Activated T-cell treated with anti-CD3 and anti-CD28 coated beads for 48 hours (primary cell): ENCODE data around the gene NCKAP1.
"Not testable (repeated sequence)": the region's sequence is repeated elsewhere in the genome, so short reads cannot be mapped to it uniquely, and the experiment has no call there.

ENCODE experiments used
- DNase-seq: peaks from one replicate; pipeline ENCODE4 v3.0.0-alpha.2; 2020; ENCODE audit warnings: low read depth

Gene NCKAP1

DNA sequence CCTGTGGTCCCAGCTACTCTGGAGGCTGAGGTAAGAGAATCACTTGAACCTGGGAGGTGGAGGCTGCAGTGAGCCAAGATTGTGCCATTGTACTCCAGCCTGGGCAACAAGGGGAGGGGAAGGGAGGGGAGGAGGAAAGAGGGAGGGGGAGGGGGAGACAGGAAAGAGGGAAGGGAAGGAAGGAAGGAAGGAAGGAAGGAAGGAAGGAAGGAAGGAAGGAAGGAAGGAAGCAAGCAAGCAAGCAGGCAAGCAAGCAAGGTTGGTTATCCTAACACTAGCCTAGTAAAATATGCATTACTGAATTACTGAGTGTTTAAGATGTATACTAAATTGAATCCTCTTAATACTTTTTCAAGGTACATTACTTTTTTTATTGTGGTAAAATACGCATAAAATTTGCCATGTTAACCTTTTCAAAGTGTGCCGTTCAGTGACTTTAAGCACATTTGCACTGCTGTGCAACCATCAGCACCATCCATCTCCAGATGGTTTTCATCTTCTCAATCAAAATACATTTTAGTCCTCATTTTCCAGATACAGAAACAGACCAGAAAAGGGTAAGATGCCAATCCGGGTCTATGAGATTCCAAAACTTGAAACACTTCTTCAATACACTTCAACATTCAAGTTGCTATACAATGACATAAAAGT, 28.9 kb downstream of the NCKAP1 start:
- DNase-seq, result no peak

DNA sequence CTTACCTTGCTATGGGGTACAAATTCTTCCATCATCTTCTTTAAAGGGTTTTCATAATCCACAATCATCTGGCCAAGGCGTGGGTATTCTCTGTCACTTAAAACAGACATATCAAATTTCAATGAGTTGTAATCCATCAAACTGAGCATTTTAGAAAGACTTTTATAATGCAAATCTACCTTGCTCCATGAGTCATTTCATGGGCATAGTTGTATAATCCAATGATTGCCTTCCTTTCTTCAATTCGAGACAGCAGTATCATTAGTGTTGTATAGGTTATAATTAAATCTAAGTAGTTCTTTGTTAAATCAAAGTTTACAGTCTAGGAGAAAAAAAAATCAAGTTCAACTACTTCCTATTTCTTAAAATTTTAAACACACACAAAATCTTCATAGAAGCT, 36.3 kb downstream of the NCKAP1 start:
- DNase-seq, result no peak

DNA sequence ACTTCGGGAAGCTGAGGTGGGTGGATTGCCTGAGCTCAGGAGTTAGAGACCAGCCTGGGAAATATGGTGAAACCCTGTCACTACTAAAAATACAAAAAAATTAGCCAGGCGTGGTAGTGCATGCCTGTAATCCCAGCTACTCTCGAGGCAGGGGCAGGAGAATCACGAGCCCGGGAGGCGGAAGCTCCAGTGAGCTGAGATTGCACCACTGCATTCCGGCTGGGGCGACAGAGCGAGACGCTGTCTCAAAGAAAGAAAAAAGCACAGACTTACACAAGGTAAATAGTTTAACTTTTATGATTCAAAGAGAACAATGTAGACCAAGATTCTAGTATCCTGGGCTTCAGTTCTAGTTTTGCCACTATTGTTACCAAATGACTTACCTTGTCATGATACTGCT, 37.4 kb downstream of the NCKAP1 start:
- DNase-seq, result no peak

DNA sequence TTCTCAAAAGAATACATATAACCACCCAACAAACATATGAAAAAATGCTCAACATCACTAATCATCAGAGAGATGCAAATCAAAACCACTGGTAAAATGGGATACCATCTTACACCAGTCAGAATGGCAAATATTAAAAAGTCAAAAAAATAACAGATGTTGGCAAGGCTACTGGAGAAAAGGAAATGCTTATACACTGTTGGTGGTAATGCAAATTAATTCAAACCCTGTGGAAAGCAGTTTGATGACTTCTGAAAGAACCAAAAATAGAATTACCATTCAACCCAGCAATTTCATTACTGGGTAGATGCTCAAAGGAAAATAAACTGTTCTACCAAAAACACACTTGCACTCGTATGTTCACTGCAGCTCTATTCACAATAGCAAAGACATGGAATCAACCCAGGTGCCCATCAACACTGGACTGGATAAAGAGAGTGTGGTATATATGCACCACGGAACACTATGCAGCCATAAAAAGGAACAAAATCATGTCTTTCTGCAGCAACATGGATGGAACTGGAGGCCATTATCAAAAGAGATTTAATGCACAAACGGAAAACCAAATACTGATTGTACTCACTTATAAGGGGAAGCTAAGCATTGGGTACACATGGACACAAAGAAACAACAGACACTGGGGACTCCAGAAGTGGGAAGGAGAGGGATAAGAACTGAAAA, 38.8 kb downstream of the NCKAP1 start:
- no peak for DNase-seq

DNA sequence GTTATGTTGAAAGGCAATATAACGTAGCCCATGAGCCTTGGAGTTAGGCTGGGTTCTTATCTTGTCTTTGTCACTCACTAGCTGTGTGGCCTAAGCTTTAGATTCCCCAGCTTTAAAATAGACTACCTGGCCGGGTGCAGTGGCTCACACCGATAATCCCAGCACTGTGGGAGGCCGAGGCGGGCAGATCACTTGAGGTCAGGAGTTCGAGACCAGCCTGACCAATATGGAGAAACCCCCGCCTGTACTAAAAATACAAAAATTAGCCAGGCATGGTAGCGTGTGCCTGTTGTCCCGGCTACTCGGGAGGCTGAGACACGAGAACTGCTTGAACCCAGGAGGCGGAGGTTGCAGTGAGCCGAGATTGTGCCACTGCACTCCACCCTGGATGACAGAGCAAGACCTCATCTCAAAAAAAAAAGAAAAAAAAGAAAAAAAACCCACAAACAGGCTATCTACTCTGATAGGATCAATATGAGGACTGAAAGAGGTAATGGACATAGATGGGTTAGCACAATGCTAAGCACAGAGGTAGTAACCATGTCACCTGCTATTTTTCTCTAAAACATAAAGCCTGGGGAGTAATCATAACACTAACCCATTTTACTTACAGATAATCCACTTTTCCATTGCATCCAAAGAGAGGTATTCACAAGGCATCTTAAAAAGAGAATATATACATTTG, 43.9 kb downstream of the NCKAP1 start:
- DNase-seq, result no peak

DNA sequence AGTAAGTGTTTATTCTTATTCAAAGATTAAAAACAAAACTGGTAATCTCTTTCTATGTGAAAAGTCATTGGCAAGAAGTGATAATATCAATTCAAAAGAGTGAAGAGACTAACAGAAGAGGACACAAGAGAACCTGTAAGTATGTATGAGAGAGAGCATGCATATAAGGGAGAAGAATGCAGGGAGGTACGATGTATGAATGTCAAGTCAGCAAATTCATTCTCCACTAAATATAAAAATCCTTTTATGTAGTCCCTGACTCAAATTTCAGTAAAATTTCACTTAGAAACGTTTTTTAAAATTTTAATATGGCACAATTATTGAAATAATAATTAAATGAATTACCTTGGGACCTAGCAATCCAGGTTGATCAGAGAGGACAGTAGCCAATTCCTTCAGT, 55.3 kb downstream of the NCKAP1 start:
- DNase-seq, result no peak

DNA sequence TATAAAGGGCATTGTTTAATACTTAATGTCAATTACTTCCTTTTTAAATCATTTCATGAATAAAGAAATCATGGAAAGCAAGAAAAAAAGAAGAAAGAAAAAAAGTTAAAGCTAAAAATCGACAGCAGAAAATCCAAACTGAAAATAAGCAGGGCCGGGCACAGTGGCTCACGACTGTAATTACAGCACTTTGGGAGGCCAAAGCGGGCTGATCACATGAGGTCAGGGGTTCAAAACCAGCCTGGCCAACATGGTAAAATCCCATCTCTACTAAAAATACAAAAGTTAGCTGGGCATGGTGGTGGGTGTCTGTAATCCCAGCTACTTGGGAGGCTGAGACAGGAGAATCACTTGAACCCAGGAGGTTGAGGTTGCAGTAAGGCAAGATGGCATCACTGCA, 56.8 kb downstream of the NCKAP1 start:
- not testable (repeated sequence) for DNase-seq

DNA sequence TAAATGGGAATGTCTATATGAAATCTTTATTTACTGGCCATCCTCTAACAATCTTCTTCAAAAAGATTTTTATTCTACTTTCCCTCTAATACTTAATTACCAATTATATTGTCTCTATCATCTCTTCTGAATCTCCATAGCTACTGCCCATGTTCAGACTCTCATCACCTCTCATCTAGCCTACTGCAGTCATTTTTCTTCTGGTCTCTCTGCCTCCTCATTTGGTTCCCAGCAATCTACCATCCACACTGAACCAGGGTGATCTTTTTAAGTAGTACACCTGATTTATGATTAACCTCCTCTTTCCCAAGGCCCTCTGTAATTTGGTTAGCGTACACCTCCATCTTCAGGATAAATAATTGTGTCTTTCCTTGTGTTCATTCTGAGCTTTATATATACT, 57.6 kb downstream of the NCKAP1 start:
- DNase-seq, result no peak

DNA sequence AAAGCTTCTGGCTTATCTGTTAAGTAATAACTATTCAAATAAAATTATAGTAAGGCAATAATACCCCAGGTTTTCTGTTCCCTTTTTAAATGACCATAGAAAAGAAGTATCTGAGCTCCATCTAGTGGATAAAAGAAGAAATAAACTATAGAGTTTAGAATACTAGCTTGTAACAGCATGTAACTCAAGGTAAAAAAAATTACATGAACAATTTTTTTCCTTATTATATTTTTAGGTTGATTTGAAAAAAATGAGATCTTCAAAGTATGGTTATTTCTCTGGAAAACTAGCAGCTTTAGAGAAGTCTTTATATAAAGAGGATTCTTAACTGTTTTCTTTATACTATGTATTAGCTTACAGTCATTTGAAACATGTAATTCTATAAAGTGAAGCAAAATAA, 58.1 kb downstream of the NCKAP1 start:
- DNase-seq, result no peak

DNA sequence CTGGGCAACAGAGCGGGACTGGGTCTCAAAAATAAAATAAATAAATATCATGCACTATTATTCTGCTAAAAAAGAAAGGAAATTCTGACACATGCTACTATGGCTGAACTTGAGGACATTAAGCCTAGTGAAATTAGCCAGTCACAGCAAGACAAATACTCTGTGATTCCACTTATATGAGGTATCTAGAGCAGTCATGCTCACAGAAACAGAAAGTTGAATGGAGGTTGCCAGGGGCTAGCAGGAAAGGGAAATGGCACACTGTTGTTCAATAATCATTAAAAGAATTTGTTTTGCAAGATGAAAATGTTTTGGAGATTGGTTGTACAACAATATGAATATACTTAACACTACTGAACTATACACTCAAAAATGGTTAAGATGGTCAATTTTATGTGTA, 60.8 kb downstream of the NCKAP1 start:
- no peak for DNase-seq

DNA sequence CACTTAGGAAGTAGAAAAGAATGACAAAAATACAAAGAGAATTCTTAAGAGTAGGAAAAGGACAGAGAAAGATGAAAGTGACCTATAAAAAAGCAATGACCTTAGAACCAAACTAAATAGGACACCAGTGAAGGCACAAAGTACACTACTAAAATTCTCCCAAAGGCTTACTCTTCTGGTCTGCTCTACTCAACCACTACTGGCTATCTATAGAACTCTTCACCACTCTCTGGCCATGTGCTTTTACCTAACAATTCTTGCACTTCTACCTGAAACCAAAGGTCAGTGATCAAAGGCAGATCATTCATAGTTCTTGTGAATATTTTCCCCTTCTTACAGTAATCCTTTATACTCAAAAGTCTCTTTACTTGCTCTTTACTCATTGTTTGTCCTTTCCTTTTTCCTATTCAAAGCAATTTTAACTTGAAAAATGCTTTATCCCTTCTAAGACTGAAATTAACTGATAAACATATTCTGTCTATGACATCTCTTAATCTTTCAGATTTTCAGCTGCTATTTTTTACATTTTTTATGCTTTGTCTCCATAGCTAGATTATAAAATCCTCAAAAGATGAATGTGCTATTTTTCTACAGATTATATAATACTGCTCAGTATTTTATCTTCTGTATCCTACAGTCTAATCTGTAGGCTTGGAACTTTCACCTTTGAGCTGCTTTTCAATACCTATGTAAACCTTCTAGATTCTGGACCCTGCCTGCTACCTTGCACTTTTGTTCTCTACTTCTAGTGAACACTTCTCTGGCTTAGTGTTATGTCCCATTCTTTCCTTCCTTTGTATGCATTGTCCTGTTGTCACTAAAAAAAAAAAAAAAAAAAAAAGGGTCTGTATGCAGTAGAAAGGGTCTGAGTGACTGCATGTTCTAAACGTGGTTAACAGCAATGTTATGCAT, 64.6 kb downstream of the NCKAP1 start:
- no peak for DNase-seq

DNA sequence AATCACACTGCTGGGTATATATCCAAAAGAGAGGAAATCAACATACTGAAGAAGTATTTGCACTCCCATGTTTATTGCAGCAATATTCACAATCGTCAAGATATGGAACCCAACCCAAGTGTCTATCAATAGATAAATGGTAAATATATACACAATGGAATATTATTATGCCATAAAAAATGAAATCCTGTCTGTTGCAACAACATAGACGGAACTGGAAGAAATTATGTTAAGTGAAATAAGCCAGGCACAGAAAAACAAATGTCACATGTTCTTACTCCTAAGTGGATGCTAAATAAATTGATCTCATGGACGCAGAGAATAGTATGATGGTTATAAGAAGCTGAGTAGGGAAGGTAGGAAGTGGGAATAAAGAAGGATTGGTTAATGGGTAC, 65.7 kb downstream of the NCKAP1 start:
- no peak for DNase-seq

DNA sequence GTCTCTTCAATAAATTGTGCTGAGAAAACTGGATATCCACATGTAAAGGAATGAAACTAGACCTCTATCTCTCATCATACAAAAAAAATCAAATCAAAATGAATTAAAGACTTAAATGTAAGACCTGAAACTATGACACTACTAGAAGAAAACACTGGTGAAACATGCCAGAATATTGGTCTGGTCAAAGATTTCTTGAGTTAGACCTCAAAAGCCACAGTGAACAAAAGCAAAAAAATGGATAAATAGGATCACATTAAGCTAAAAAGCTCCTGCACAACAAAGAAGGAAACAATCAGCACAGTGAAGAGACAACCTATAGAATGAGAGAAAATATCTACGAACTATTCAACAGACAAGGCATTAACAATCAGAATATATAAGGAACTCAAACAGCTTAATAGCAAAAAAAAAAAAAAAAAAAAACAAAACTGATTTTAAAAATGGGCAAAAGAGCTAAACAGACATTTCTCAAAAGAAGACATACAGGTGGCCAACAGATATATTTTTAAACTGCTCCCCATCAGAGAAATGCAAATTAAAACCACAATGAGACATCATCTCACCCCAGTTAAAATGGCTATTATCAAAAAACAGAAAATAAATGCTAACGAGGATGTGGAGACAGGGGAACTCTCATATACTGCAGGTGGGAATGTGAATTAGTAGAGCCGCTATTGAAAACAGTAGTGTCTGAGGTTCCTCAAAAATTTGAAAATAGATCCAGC, 66.3 kb downstream of the NCKAP1 start:
- DNase-seq, result no peak

DNA sequence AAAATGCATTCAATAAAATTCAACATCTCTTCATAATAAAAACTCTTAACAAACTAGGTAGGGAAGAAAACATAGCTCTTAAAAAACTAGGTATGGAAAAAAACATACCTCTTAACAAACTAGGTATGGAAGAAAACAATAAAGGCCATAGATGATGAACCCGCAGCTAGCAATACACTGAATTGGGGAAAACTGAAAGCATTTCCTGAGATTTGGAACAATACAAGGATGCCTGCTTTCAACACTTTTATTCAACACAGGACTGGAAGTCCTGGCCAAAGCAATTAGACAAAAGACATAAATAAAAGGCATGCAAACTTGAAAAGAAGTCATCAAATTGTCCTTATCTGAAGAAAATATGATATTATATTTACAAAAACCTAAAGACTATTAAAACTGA, 67.8 kb downstream of the NCKAP1 start:
- DNase-seq, result no peak

DNA sequence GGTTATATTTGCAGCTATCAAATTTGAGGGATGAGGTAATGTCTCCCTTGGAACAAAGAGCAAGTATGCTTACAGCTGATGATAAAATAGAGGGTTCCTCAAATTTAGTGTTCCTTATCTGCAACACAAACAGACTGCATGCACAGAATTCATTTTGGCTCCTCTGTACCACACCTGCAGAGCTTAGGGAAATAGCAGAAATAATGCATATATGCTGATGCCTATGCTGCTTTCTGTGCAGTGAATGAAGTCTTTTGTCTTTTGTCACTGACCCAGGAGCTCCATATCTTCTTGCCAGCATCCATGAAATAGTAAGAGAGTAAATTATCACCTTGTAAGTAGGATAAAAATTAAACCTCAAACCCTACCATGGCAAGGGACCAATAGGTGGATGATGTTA, 69.8 kb downstream of the NCKAP1 start:
- DNase-seq, result no peak

DNA sequence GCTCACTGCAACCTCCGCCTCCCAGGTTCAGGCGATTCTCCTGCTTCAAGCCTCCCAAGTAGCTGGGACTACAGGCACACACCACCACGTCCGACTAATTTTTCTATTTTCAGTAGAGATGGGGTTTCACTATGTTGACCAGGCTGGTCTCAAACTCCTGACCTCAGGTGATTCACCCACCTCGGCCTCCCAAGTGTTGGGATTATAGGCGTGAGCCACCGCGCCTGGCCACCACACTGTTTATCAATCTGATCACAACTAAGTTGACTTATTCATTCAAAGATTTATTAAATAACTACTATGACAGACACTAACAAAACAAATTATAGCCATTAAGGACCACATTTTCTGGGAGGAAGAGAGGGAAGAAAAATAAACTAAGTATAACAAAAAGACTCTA, 71.9 kb downstream of the NCKAP1 start:
- DNase-seq, result not testable (repeated sequence)

DNA sequence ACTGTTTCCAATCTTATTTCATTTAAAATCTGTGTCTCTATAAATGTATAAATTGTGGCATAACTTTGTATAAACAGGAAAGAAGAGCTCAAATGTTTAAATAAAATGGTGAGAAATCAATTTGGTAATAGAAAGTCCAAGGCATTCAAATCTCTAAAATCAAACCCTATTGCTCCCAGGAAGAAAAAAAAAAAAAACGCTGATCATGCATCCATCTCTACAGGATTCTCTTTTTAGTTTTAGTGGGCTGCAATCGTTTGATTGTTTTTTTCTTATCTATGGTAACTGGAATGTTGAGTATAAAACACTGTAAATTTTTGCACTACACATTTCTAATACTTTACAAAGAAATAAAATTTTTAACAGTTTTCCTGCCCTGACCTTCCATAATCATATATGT, 75.6 kb downstream of the NCKAP1 start:
- no peak for DNase-seq

DNA sequence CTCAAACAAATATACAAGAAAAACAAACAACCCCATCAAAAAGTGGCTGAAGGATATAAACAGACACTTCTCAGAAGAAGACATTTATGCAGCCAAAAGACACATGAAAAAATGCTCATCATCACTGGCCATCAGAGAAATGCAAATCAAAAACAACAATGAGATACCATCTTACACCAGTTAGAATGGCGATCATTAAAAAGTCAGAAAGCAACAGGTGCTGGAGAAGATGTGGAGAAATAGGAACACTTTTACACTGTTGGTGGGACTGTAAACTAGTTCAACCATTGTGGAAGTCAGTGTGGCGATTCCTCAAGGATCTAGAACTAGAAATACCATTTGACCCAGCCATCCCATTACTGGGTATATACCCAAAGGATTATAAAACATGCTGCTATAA, 77.4 kb downstream of the NCKAP1 start:
- DNase-seq, result not testable (repeated sequence)

DNA sequence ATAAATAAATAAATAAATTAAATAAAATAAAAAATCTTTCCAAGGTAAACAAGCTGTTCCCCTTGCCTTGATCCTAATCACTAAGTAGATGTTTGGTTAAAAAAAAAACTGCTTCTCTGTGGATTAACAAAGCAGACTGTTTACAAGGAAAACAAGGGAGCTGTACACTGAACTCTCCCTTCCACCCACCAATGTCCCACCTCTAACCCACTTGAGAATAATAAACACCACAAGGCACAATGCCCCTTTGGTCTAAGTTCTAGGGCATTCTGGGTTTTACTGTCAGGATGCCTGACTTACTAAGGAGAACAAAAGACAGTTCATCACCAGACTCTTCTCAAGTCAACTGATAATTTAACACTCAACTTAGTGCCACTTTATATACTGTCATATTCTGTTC, 83.5 kb downstream of the NCKAP1 start:
- no peak for DNase-seq

DNA sequence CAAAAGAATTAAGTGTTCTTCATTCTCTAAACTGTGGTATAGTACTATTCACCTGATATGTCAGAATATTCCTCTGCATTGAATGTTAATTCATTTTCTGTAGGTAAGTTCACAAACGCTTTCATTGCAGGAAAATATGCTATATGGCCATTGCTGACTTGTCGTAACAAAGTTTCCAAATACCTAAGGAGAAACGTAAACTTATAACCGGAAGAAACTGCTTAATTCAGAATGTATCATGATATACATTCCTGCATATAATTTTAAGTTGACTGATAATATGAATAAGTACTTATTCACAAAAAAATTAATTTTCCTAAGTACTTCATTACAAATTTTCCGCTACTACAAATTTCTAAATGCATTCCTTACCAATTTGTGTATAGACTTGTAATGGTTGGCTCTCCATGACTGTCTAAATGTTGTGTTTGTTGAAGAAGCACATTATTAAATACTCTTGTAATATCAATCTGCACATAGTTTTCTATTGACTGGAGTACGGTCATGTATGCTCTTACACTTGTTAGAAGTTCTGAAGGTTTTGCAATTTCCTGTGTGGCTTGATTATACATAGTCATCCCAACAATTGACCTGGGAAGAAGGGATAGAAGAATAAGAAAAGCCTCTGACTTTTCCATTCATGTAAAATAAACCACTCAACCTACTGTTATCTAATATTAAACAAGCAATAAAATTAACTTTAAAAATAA, 85.4 kb downstream of the NCKAP1 start:
- DNase-seq, result no peak
